WTC11 (cell line): ENCODE results near the gene GCC2. TPM values are rescaled to one million over a fixed set of nuclear protein-coding genes. Genes with fewer than 3 reads are reported as not detected.

Source experiments
- ATAC-seq: fragments of 200-7000 bp; cut with Tn5 transposase; 2 replicates; pipeline ENCODE4 v1.10.0; 2021; ENCODE audit warnings: mild to moderate bottlenecking, moderate library complexity
- CTCF ChIA-PET: fragments of 300-600 bp; sonication (Branson Sonifier 250); formaldehyde crosslinking; loops from one replicate; lab custom pipeline; 2021; ENCODE audit warnings: antibody characterized with exemption; lab: Charles Lee
- POLR2A ChIA-PET: fragments of 350-600 bp; sonication (Branson Sonifier 250); formaldehyde crosslinking; loops from one replicate; lab custom pipeline; 2021; ENCODE audit warnings: antibody characterized with exemption; lab: Charles Lee
- DNase-seq: peaks from one replicate; pipeline ENCODE4 v3.0.0; 2021; ENCODE audit warnings: low spot score
- H3K27ac Mint-ChIP-seq: 2 replicates; pipeline ENCODE4 v1.8.0; 2021; ENCODE audit warnings: mixed read lengths
- H3K27me3 Mint-ChIP-seq: 2 replicates; pipeline ENCODE4 v1.8.0; 2021; ENCODE audit warnings: low read depth, mild to moderate bottlenecking, moderate library complexity, mixed read lengths
- H3K36me3 Mint-ChIP-seq: 2 replicates; pipeline ENCODE4 v1.8.0; 2021; ENCODE audit warnings: mixed read lengths
- H3K4me1 Mint-ChIP-seq: 2 replicates; pipeline ENCODE4 v1.8.0; 2022; ENCODE audit warnings: mixed read lengths
- H3K4me3 Mint-ChIP-seq: 2 replicates; pipeline ENCODE4 v1.8.0; 2021; ENCODE audit warnings: mild to moderate bottlenecking, moderate library complexity, mixed read lengths
- H3K9me3 Mint-ChIP-seq: 2 replicates; pipeline ENCODE4 v1.8.0; 2021; ENCODE audit warnings: mixed read lengths
- ATF1 ChIP-seq: sonication (generic); formaldehyde crosslinking; IDR thresholded peaks from 2 replicates; pipeline ENCODE4 v1.8.1; 2023; ENCODE audit warnings: mild to moderate bottlenecking, moderate library complexity, missing genetic modification reagents
- CREM ChIP-seq: sonication (generic); formaldehyde crosslinking; IDR thresholded peaks from 2 replicates; pipeline ENCODE4 v1.8.1; 2022; ENCODE audit warnings: mild to moderate bottlenecking, missing genetic modification reagents, moderate library complexity
- ELF4 ChIP-seq: sonication (generic); formaldehyde crosslinking; IDR thresholded peaks from 2 replicates; pipeline ENCODE4 v1.8.1; 2022; ENCODE audit warnings: low read depth, mild to moderate bottlenecking, moderate library complexity, missing genetic modification reagents
- EMX1 ChIP-seq: fragments of 250-450 bp; sonication (Bioruptor Pico); IDR thresholded peaks from 2 replicates; pipeline ENCODE4 v1.8.0; 2021; ENCODE audit warnings: mild to moderate bottlenecking
- MAX ChIP-seq: sonication (generic); formaldehyde crosslinking; IDR thresholded peaks from 2 replicates; pipeline ENCODE4 v1.8.0; 2022; ENCODE audit warnings: mild to moderate bottlenecking, missing genetic modification reagents
- NFE2L1 ChIP-seq: sonication (generic); formaldehyde crosslinking; IDR thresholded peaks from 2 replicates; pipeline ENCODE4 v1.8.1; 2023; ENCODE audit warnings: missing genetic modification reagents
- NR1H2 ChIP-seq: sonication (generic); formaldehyde crosslinking; IDR thresholded peaks from 2 replicates; pipeline ENCODE4 v1.9.0; 2021; ENCODE audit warnings: mild to moderate bottlenecking, moderate library complexity, missing genetic modification reagents
- NR3C1 ChIP-seq: sonication (generic); formaldehyde crosslinking; conservative IDR thresholded peaks from 2 replicates; pipeline ENCODE4 v1.8.1; 2023; ENCODE audit warnings: low read depth, mild to moderate bottlenecking, missing genetic modification reagents
- OVOL2 ChIP-seq: fragments of 250-450 bp; sonication (Bioruptor Pico); IDR thresholded peaks from 2 replicates; pipeline ENCODE4 v1.9.0; 2021; ENCODE audit warnings: mild to moderate bottlenecking, borderline replicate concordance
- SMAD4 ChIP-seq: sonication (generic); formaldehyde crosslinking; IDR thresholded peaks from 2 replicates; pipeline ENCODE4 v1.8.0; 2022; ENCODE audit warnings: mild to moderate bottlenecking, missing genetic modification reagents
- TEAD1 ChIP-seq: sonication (generic); formaldehyde crosslinking; IDR thresholded peaks from 2 replicates; pipeline ENCODE4 v1.8.0; 2022; ENCODE audit warnings: mild to moderate bottlenecking, missing genetic modification reagents
- ZNF138 ChIP-seq: sonication (generic); formaldehyde crosslinking; conservative IDR thresholded peaks from 2 replicates; pipeline ENCODE4 v1.8.1; 2022; ENCODE audit warnings: mild to moderate bottlenecking, moderate library complexity, missing genetic modification reagents
- ZNF219 ChIP-seq: sonication (generic); formaldehyde crosslinking; IDR thresholded peaks from 2 replicates; pipeline ENCODE4 v1.8.0; 2023; ENCODE audit warnings: missing genetic modification reagents, mild to moderate bottlenecking, borderline replicate concordance
- ZNF232 ChIP-seq: sonication (generic); formaldehyde crosslinking; IDR thresholded peaks from 2 replicates; pipeline ENCODE4 v1.8.0; 2022; ENCODE audit warnings: mild to moderate bottlenecking, missing genetic modification reagents
- ZNF317 ChIP-seq: sonication (generic); formaldehyde crosslinking; IDR thresholded peaks from 2 replicates; pipeline ENCODE4 v1.8.1; 2023; ENCODE audit warnings: low read depth, mild to moderate bottlenecking, moderate library complexity, missing genetic modification reagents, borderline replicate concordance
- total RNA-seq: library from RNA; stranded (reverse); gene quantifications from 3 replicates; pipeline ENCODE4 v1.2.3, GENCODE V29; 2021
- TF ChIP-seq, protein P1 (sequence below): fragments of 200-600 bp; IDR thresholded peaks from 2 replicates; pipeline ENCODE4 v1.8.0; 2022; ENCODE audit warnings: antibody characterized with exemption
- TF ChIP-seq, protein P2 (sequence below): fragments of 250-450 bp; sonication (Bioruptor Pico); IDR thresholded peaks from 2 replicates; pipeline ENCODE4 v1.8.0; 2021; ENCODE audit warnings: mild to moderate bottlenecking
- TF ChIP-seq, protein P3 (sequence below): sonication (generic); formaldehyde crosslinking; IDR thresholded peaks from 2 replicates; pipeline ENCODE4 v1.8.0; 2022; ENCODE audit warnings: mild to moderate bottlenecking, missing genetic modification reagents
- TF ChIP-seq, protein P4 (sequence below): sonication (generic); formaldehyde crosslinking; IDR thresholded peaks from 2 replicates; pipeline ENCODE4 v1.8.0; 2023; ENCODE audit warnings: missing genetic modification reagents

GCC2 gene
- total RNA-seq, 1 experiment from 2014 or later, result 66.5 TPM

- no peaks in the 10 kb centered on the region for H3K9me3 Mint-ChIP-seq
- H3K4me1 Mint-ChIP-seq, result peaks cover 19% of the 10 kb centered on the region
- POLR2A ChIA-PET, result no interaction called here
- no peak for ATAC-seq
- CTCF ChIA-PET, result interaction anchor here (1.2 kb wide), 1 partner anchor 84 kb away, joined by 3 read pairs; no protein-coding TSS in a partner anchor
- no peaks in the 10 kb centered on the region for H3K27me3 Mint-ChIP-seq
- no peak for DNase-seq
- H3K27ac Mint-ChIP-seq, result no peak overlapping the region; the same call in 1 of the 2 replicates
- TF ChIP-seq, protein P1, sequence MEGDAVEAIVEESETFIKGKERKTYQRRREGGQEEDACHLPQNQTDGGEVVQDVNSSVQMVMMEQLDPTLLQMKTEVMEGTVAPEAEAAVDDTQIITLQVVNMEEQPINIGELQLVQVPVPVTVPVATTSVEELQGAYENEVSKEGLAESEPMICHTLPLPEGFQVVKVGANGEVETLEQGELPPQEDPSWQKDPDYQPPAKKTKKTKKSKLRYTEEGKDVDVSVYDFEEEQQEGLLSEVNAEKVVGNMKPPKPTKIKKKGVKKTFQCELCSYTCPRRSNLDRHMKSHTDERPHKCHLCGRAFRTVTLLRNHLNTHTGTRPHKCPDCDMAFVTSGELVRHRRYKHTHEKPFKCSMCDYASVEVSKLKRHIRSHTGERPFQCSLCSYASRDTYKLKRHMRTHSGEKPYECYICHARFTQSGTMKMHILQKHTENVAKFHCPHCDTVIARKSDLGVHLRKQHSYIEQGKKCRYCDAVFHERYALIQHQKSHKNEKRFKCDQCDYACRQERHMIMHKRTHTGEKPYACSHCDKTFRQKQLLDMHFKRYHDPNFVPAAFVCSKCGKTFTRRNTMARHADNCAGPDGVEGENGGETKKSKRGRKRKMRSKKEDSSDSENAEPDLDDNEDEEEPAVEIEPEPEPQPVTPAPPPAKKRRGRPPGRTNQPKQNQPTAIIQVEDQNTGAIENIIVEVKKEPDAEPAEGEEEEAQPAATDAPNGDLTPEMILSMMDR, result no peak
- no peak for TF ChIP-seq ZNF232
- TF ChIP-seq CREM (CRISPR knock-in tag), result no peak
- TF ChIP-seq, protein P2, sequence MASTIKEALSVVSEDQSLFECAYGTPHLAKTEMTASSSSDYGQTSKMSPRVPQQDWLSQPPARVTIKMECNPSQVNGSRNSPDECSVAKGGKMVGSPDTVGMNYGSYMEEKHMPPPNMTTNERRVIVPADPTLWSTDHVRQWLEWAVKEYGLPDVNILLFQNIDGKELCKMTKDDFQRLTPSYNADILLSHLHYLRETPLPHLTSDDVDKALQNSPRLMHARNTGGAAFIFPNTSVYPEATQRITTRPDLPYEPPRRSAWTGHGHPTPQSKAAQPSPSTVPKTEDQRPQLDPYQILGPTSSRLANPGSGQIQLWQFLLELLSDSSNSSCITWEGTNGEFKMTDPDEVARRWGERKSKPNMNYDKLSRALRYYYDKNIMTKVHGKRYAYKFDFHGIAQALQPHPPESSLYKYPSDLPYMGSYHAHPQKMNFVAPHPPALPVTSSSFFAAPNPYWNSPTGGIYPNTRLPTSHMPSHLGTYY (CRISPR knock-in tag), result no peak
- TF ChIP-seq ZNF138 (CRISPR knock-in tag), result no peak
- H3K36me3 Mint-ChIP-seq, result no peaks in the 10 kb centered on the region
- no peak overlapping the region for H3K4me3 Mint-ChIP-seq
Measured at GRCh38 chr2:108552566-108552965, 103.6 kb downstream of the GCC2 start.

DNA sequence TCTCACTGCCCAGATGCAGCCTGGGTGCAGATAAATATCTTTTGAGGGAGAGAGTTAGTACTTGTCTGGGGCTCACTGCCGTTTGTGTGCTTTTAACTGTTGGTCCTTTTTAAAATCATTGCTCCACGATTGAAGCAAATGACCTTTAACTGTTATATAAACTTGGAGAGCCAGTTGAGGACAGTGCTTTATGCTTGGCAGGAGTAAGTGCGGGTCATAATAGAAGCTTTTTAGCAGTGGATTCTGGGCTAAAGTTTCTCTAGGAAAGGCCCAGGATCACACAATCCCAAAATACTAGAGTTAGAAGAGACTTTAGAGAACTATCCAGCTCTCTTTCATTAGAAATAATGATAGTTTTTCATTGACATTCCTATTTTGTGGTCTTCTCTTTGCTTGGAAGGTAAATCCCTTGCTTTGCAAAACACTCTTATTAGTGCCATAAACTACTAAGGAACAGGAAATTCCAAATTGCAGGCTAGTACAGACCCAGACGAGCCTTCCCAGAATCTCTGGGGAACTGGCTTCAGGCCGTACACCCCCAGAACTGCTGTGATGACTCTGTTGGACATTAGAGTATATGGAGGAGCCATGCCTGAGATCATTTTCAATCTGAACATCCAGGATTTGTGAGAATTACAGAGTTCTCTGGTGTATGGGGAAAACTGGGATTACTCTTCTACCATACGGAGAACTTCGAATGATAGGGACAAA, 104.4 kb downstream of the GCC2 start:
- H3K4me1 Mint-ChIP-seq, result peaks cover 19% of the 10 kb centered on the region
- TF ChIP-seq ZNF317 (CRISPR knock-in tag) (no peak), MAX (CRISPR knock-in tag) (no peak), NR1H2 (CRISPR knock-in tag) (no peak)
- TF ChIP-seq, all 79 proteins: peak for 0
- no peak overlapping the region for H3K4me3 Mint-ChIP-seq
- POLR2A ChIA-PET, result no interaction called here
- DNase-seq, result no peak
- H3K27ac Mint-ChIP-seq, result peak overlapping the region; percentile 37; the same call in 1 of the 2 replicates
- ATAC-seq, result no peak
- no peaks in the 10 kb centered on the region for H3K36me3 Mint-ChIP-seq
- no peaks in the 10 kb centered on the region for H3K27me3 Mint-ChIP-seq
- H3K9me3 Mint-ChIP-seq, result no peaks in the 10 kb centered on the region
- CTCF ChIA-PET, result interaction anchor here (1.2 kb wide), 1 partner anchor 83 kb away, joined by 3 read pairs; no protein-coding TSS in a partner anchor

DNA sequence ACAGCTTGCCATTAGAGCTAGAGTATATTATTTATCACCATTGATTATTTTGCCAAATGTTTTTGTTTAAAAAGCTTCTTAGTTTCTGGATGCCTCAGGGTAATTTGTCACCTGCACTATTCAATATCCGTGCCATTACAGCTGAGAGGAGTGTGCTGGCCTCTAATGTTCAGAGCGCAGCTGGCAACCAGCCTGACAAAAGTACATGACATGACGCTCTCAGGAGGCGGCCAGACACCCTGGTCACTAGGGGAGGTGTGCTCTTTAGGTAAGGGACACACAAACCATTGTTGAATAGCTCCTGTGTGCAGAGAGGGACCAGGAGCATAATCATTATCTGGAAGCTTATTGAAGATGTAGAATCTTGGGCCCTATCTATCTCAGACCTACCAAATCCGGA, 105.5 kb downstream of the GCC2 start:
- ChIA-PET CTCF (no interaction called here), POLR2A (no interaction called here)
- ATAC-seq, result no peak
- Mint-ChIP-seq H3K4me1 (peaks cover 21% of the 10 kb centered on the region), H3K36me3 (no peaks in the 10 kb centered on the region), H3K27me3 (no peaks in the 10 kb centered on the region), H3K4me3 (no peak overlapping the region), H3K9me3 (no peaks in the 10 kb centered on the region), H3K27ac (0 out of 2 replicates have a peak overlapping the region, but pooled peaks have one; percentile 8)
- TF ChIP-seq ZNF219 (CRISPR knock-in tag), result no peak
- TF ChIP-seq NR3C1, result no peak
- DNase-seq, result no peak

DNA sequence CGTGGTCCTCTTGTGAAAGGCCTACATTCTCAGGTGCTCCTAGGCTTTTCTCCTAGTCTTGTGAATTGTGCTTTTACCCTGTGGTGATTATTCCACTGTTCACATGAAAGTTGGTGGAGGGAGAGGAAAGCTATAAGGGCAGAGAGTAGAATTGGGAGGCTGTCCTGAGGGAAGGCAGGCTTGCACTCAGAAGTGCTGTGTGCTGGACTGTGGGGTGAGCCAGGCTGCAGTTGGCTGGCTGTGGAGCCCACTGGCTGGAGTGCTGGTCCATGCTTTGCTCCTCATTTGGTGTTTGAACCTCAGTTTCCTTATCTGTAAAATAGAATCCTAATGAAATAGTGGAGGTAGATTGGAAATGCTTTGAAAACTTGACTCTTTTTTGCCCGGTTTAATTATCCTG, 106.6 kb downstream of the GCC2 start:
- H3K27ac Mint-ChIP-seq, result no peak overlapping the region
- CTCF ChIA-PET, result no interaction called here
- H3K4me3 Mint-ChIP-seq, result no peak overlapping the region
- POLR2A ChIA-PET, result no interaction called here
- H3K4me1 Mint-ChIP-seq, result peaks cover 29% of the 10 kb centered on the region
- H3K36me3 Mint-ChIP-seq, result no peaks in the 10 kb centered on the region
- ATAC-seq (no peak), DNase-seq (no peak)
- no peaks in the 10 kb centered on the region for H3K9me3 Mint-ChIP-seq
- no peaks in the 10 kb centered on the region for H3K27me3 Mint-ChIP-seq
- TF ChIP-seq OVOL2 (CRISPR knock-in tag) (no peak), SMAD4 (CRISPR knock-in tag) (no peak), ATF1 (CRISPR knock-in tag) (no peak), ELF4 (no peak), EMX1 (no peak), NFE2L1 (CRISPR knock-in tag) (no peak), TEAD1 (CRISPR knock-in tag) (no peak)
- TF ChIP-seq, protein P3, sequence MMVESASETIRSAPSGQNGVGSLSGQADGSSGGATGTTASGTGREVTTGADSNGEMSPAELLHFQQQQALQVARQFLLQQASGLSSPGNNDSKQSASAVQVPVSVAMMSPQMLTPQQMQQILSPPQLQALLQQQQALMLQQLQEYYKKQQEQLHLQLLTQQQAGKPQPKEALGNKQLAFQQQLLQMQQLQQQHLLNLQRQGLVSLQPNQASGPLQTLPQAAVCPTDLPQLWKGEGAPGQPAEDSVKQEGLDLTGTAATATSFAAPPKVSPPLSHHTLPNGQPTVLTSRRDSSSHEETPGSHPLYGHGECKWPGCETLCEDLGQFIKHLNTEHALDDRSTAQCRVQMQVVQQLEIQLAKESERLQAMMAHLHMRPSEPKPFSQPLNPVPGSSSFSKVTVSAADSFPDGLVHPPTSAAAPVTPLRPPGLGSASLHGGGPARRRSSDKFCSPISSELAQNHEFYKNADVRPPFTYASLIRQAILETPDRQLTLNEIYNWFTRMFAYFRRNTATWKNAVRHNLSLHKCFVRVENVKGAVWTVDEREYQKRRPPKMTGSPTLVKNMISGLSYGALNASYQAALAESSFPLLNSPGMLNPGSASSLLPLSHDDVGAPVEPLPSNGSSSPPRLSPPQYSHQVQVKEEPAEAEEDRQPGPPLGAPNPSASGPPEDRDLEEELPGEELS (CRISPR knock-in tag), result no peak
- TF ChIP-seq, protein P2 (CRISPR knock-in tag), result no peak
- TF ChIP-seq, protein P1, result no peak
- TF ChIP-seq, protein P4, sequence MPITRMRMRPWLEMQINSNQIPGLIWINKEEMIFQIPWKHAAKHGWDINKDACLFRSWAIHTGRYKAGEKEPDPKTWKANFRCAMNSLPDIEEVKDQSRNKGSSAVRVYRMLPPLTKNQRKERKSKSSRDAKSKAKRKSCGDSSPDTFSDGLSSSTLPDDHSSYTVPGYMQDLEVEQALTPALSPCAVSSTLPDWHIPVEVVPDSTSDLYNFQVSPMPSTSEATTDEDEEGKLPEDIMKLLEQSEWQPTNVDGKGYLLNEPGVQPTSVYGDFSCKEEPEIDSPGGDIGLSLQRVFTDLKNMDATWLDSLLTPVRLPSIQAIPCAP (CRISPR knock-in tag), result no peak
